ENCODE results near the gene USP54.

DNA sequence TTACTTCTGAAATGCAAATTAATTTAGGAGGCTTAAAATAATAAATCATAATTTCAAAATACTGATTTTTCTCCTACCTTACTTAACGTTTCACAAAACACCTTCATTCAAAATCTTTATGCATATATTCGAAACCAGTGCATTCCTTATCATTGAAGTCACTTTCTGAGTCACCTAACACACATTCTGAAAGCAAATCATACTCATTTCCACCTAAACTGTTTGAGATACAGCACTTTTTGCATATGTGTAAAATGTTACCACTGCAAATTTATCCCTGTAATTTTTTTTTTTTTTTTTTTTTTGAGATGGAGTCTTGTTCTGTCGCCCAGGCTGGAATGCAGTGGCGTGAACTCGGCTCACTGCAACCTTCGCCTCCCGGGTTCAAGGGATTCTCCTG is 111.0 kb downstream of the USP54 start:
- TF ChIP-seq, protein P1, sequence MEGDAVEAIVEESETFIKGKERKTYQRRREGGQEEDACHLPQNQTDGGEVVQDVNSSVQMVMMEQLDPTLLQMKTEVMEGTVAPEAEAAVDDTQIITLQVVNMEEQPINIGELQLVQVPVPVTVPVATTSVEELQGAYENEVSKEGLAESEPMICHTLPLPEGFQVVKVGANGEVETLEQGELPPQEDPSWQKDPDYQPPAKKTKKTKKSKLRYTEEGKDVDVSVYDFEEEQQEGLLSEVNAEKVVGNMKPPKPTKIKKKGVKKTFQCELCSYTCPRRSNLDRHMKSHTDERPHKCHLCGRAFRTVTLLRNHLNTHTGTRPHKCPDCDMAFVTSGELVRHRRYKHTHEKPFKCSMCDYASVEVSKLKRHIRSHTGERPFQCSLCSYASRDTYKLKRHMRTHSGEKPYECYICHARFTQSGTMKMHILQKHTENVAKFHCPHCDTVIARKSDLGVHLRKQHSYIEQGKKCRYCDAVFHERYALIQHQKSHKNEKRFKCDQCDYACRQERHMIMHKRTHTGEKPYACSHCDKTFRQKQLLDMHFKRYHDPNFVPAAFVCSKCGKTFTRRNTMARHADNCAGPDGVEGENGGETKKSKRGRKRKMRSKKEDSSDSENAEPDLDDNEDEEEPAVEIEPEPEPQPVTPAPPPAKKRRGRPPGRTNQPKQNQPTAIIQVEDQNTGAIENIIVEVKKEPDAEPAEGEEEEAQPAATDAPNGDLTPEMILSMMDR (IDR thresholded peaks at IDR 0.05) = no peak
- TF ChIP-seq EP300 (IDR thresholded peaks at IDR 0.05; ENCODE audit: low read depth) (no peak), POLR2A (IDR thresholded peaks at IDR 0.05) (no peak), POLR2AphosphoS5 (IDR thresholded peaks at IDR 0.05) (no peak)
